ENCODE data around the gene CTIF. TPM values are rescaled to one million over a fixed set of nuclear protein-coding genes. Genes with fewer than 3 reads are reported as not detected.

Gene CTIF
- total and polyA plus RNA-seq, 4 donors, result 10.6 to 26.7 (median 12.3) TPM

DNA sequence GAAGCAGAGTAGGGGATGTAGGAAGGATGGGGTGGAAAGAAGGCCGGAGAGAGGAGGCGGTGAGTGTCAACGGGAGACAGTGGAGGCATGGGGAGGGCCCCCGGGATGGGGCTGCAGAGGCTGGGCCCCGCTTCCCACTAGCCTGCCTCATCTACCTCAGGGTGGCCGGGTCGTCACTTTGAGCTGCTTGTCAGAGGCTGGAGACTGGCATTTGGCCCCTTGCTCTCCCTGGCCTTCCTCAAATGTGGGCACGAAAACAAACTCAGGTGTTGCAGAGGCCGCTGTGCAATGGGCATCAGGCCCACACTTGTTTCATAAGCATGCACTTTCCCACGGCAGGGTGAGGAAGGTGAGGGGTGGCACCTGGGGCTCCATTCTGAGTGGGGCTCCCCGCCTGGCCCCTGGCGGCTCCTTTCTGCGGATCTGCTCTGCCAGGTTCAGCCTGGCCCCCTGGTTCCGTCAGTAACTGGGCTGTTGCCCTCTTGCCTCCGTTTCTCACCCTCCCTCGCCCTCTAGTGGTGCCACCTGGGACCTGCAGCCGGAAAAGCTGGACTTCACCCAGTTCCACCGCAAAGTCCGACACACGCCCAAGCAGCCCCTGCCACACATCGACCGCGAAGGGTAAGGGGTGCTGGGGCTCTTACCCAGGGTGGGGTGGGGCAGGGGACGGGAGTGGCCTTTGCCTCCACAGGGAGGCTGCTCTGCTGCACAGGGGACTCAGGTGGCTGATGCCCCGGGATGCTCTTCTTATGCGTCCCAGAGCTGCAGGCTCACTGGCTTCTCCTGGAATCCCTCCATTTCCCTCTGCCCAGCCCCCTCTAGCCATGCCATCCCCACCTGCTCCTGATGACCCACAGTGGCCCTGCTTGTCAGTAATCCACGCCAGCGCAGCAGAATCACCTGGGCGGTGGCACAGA, 125.4 kb downstream of the CTIF start (continued):
- no peak for TF ChIP-seq NR2F2 (IDR thresholded peaks at IDR 0.05)
- TF ChIP-seq HNF4G (IDR thresholded peaks at IDR 0.05), result no peak
- no peak for TF ChIP-seq TAF1 (conservative IDR thresholded peaks at IDR 0.05)
- no peak for TF ChIP-seq SP1 (IDR thresholded peaks at IDR 0.05)
- TF ChIP-seq, protein P1, sequence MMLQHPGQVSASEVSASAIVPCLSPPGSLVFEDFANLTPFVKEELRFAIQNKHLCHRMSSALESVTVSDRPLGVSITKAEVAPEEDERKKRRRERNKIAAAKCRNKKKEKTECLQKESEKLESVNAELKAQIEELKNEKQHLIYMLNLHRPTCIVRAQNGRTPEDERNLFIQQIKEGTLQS (IDR thresholded peaks at IDR 0.05), result no peak
- no peak for TF ChIP-seq GABPA (IDR thresholded peaks at IDR 0.05 in 1 of 2, conservative IDR thresholded peaks at IDR 0.05 in 1 of 2)
- peak; percentile 83 to 90 for TF ChIP-seq RAD21 (IDR thresholded peaks at IDR 0.05)
- TF ChIP-seq YY1 (IDR thresholded peaks at IDR 0.05), result no peak
- no peak for TF ChIP-seq FOXA1 (IDR thresholded peaks at IDR 0.05)
- no peak for TF ChIP-seq EGR1 (IDR thresholded peaks at IDR 0.05; ENCODE audit: low read depth in 2 of 2)

DNA sequence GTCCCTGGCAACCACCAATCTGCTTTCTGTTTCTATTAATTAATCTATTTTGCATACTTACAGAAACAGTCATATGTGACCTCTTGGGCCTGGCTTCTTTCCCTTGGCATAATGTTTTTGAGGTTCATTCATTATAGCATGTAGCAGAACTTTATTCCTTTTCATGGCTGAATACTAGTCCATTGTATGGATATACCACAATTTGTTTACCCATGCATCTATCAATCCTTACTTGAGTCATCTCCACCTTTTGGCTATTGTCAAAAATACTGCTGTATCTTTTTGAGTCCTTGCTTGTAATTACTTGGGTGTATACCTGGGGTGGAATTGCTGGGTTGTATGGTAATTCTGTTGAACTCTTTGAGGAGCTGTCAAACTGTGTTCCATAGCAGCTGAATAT, 126.8 kb downstream of the CTIF start:
- Histone ChIP-seq H3K9me3 (ENCODE audit: control insufficient read depth in 4 of 4, low read length in 3 of 4) (no peaks in the 10 kb centered on the region), H3K9ac (ENCODE audit: low read depth in 1 of 2, low read length in 2 of 2) (no peak overlapping the region), H3K27ac (ENCODE audit: low read depth in 1 of 2, low read length in 2 of 2) (no peak overlapping the region), H3K36me3 (ENCODE audit: control insufficient read depth in 4 of 4, insufficient read depth in 3 of 4, low read depth in 1 of 4, low read length in 3 of 4) (peaks cover 0 to 7% (median 4%) of the 10 kb centered on the region in 4 donors), H3K27me3 (ENCODE audit: control insufficient read depth in 4 of 4, insufficient read depth in 4 of 4, low read length in 3 of 4) (no peaks in the 10 kb centered on the region), H3K4me3 (ENCODE audit: low read depth in 1 of 3, low read length in 3 of 3) (no peak overlapping the region), H3K4me1 (ENCODE audit: control insufficient read depth in 4 of 4, insufficient read depth in 4 of 4, low read length in 3 of 4) (peaks cover 0 to 52% (median 36%) of the 10 kb centered on the region in 4 donors)
- no peak for DNase-seq (ENCODE audit: low spot score)
- TF ChIP-seq HNF4A (conservative IDR thresholded peaks at IDR 0.05) (no peak), EGR1 (IDR thresholded peaks at IDR 0.05; ENCODE audit: low read depth in 2 of 2) (no peak), JUND (IDR thresholded peaks at IDR 0.05) (no peak), RXRA (IDR thresholded peaks at IDR 0.05) (no peak)
- TF ChIP-seq, protein P2, sequence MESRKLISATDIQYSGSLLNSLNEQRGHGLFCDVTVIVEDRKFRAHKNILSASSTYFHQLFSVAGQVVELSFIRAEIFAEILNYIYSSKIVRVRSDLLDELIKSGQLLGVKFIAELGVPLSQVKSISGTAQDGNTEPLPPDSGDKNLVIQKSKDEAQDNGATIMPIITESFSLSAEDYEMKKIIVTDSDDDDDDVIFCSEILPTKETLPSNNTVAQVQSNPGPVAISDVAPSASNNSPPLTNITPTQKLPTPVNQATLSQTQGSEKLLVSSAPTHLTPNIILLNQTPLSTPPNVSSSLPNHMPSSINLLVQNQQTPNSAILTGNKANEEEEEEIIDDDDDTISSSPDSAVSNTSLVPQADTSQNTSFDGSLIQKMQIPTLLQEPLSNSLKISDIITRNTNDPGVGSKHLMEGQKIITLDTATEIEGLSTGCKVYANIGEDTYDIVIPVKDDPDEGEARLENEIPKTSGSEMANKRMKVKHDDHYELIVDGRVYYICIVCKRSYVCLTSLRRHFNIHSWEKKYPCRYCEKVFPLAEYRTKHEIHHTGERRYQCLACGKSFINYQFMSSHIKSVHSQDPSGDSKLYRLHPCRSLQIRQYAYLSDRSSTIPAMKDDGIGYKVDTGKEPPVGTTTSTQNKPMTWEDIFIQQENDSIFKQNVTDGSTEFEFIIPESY (IDR thresholded peaks at IDR 0.05), result no peak

DNA sequence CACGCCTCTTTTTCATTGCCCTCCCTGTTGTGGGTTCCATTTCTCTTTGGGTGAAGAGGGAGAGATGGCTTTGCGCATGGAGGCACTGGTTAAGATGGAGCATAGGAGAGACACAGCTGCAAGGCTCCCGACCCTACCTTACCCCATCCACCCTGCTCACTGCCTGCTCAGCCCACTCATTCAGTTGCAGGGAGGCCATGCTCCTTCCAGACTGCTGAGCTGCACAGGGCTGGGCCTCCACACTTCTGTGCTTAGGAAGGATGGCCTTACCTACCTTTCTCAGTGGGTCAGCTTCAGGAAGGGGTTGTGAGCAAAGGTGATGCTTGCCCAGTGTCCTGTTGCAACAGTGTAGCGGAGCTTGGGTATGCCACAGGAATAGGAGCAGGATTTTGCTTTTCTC, 127.8 kb downstream of the CTIF start:
- Histone ChIP-seq H3K4me3 (ENCODE audit: low read depth in 1 of 3, low read length in 3 of 3) (no peak overlapping the region), H3K27ac (ENCODE audit: low read depth in 1 of 2, low read length in 2 of 2) (no peak overlapping the region), H3K9ac (ENCODE audit: low read depth in 1 of 2, low read length in 2 of 2) (no peak overlapping the region), H3K4me1 (ENCODE audit: control insufficient read depth in 4 of 4, insufficient read depth in 4 of 4, low read length in 3 of 4) (peaks cover 3 to 61% (median 46%) of the 10 kb centered on the region in 4 donors), H3K36me3 (ENCODE audit: control insufficient read depth in 4 of 4, insufficient read depth in 3 of 4, low read depth in 1 of 4, low read length in 3 of 4) (peaks cover 0 to 7% (median 4%) of the 10 kb centered on the region in 4 donors), H3K9me3 (ENCODE audit: control insufficient read depth in 4 of 4, low read length in 3 of 4) (no peaks in the 10 kb centered on the region), H3K27me3 (ENCODE audit: control insufficient read depth in 4 of 4, insufficient read depth in 4 of 4, low read length in 3 of 4) (no peaks in the 10 kb centered on the region)
- DNase-seq (ENCODE audit: low spot score), result no peak
- 96% methylated on average over 4 of the region's 4 CpGs for WGBS
- TF ChIP-seq RAD21 (IDR thresholded peaks at IDR 0.05) (no peak), HNF4G (IDR thresholded peaks at IDR 0.05) (no peak), FOXA2 (IDR thresholded peaks at IDR 0.05) (no peak), TAF1 (conservative IDR thresholded peaks at IDR 0.05) (no peak), NR2F2 (IDR thresholded peaks at IDR 0.05) (no peak), YY1 (IDR thresholded peaks at IDR 0.05) (no peak), FOXA1 (IDR thresholded peaks at IDR 0.05) (no peak), EGR1 (IDR thresholded peaks at IDR 0.05; ENCODE audit: low read depth in 2 of 2) (no peak), GABPA (IDR thresholded peaks at IDR 0.05 in 1 of 2, conservative IDR thresholded peaks at IDR 0.05 in 1 of 2) (no peak), SP1 (IDR thresholded peaks at IDR 0.05) (no peak), JUND (IDR thresholded peaks at IDR 0.05) (no peak), HNF4A (conservative IDR thresholded peaks at IDR 0.05) (no peak)
- TF ChIP-seq, protein P2 (IDR thresholded peaks at IDR 0.05), result no peak
- TF ChIP-seq, protein P3, sequence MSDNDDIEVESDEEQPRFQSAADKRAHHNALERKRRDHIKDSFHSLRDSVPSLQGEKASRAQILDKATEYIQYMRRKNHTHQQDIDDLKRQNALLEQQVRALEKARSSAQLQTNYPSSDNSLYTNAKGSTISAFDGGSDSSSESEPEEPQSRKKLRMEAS (IDR thresholded peaks at IDR 0.05), result no peak
- TF ChIP-seq, protein P4, sequence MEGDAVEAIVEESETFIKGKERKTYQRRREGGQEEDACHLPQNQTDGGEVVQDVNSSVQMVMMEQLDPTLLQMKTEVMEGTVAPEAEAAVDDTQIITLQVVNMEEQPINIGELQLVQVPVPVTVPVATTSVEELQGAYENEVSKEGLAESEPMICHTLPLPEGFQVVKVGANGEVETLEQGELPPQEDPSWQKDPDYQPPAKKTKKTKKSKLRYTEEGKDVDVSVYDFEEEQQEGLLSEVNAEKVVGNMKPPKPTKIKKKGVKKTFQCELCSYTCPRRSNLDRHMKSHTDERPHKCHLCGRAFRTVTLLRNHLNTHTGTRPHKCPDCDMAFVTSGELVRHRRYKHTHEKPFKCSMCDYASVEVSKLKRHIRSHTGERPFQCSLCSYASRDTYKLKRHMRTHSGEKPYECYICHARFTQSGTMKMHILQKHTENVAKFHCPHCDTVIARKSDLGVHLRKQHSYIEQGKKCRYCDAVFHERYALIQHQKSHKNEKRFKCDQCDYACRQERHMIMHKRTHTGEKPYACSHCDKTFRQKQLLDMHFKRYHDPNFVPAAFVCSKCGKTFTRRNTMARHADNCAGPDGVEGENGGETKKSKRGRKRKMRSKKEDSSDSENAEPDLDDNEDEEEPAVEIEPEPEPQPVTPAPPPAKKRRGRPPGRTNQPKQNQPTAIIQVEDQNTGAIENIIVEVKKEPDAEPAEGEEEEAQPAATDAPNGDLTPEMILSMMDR (IDR thresholded peaks at IDR 0.05; ENCODE audit: low read depth, low read length, missing input control), result no peak
- TF ChIP-seq, protein P5, sequence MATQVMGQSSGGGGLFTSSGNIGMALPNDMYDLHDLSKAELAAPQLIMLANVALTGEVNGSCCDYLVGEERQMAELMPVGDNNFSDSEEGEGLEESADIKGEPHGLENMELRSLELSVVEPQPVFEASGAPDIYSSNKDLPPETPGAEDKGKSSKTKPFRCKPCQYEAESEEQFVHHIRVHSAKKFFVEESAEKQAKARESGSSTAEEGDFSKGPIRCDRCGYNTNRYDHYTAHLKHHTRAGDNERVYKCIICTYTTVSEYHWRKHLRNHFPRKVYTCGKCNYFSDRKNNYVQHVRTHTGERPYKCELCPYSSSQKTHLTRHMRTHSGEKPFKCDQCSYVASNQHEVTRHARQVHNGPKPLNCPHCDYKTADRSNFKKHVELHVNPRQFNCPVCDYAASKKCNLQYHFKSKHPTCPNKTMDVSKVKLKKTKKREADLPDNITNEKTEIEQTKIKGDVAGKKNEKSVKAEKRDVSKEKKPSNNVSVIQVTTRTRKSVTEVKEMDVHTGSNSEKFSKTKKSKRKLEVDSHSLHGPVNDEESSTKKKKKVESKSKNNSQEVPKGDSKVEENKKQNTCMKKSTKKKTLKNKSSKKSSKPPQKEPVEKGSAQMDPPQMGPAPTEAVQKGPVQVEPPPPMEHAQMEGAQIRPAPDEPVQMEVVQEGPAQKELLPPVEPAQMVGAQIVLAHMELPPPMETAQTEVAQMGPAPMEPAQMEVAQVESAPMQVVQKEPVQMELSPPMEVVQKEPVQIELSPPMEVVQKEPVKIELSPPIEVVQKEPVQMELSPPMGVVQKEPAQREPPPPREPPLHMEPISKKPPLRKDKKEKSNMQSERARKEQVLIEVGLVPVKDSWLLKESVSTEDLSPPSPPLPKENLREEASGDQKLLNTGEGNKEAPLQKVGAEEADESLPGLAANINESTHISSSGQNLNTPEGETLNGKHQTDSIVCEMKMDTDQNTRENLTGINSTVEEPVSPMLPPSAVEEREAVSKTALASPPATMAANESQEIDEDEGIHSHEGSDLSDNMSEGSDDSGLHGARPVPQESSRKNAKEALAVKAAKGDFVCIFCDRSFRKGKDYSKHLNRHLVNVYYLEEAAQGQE (IDR thresholded peaks at IDR 0.05), result no peak

All from liver (tissue), 9 donors.